GM12878 (cell line): ENCODE results near the gene ARSI. TPM values are rescaled to one million over a fixed set of nuclear protein-coding genes. Genes with fewer than 3 reads are reported as not detected.

Experiments used
- ATAC-seq: fragments of 200-7000 bp; cut with Tn5 transposase; 3 replicates; pipeline ENCODE4 v1.9.1; 2020; ENCODE audit warnings: mild to moderate bottlenecking, moderate library complexity
- BruUV-seq: library from RNA; stranded (reverse); fragments of 400-500 nt; replicated peaks from 2 replicates; lab custom pipeline; 2021; lab: Mats Ljungman, UMichigan
- CTCF ChIA-PET: fragments of 300-600 bp; sonication (Branson Sonifier 250); formaldehyde crosslinking; extraction: SDS; loops from one replicate; lab custom pipeline; 2021; ENCODE audit warnings: inconsistent platforms; lab: Yijun Ruan, JAX
- POLR2A ChIA-PET: fragments of 350-600 bp; formaldehyde crosslinking; extraction: SDS; loops from one replicate; lab custom pipeline; 2021; ENCODE audit warnings: inconsistent platforms; lab: Charles Lee
- RAD21 ChIA-PET: fragments of 300-600 bp; sonication (Branson Sonifier 250); formaldehyde crosslinking; loops from one replicate; lab custom pipeline; 2023; ENCODE audit warnings: antibody characterized with exemption; ENCODE audit not compliant: unreplicated experiment; lab: Charles Lee
- SMC1A ChIA-PET: fragments of 300-600 bp; sonication (Branson Sonifier 250); formaldehyde crosslinking; loops from one replicate; lab custom pipeline; 2023; ENCODE audit not compliant: unreplicated experiment, uncharacterized antibody; lab: Charles Lee
- DNase-seq: peaks from one replicate; pipeline ENCODE4 v3.0.0-alpha.2; 2011; ENCODE audit warnings: low read depth, low spot score
- FAIRE-seq: peaks from 3 replicates; lab custom pipeline; 2011; peaks lifted over from hg19 to GRCh38; lab: Jason Lieb, UNC
- H2AFZ ChIP-seq: 2 replicates; pipeline ENCODE4 v1.6.0; 2011; ENCODE audit warnings: low read depth, low read length, control low read depth; ENCODE audit not compliant: control insufficient read depth
- H3K27ac ChIP-seq: 2 replicates; pipeline ENCODE4 v1.5.1; 2011; ENCODE audit warnings: control low read depth; ENCODE audit not compliant: control insufficient read depth, insufficient read depth
- H3K27me3 ChIP-seq, 2 experiments: replicated peaks in 1 of 2; 2 replicates each; pipeline versions ENCODE4 v1.6.0 to v1.6.1; 2011; ENCODE audit warnings: low read length in 1 of 2; ENCODE audit not compliant: control insufficient read depth in 2 of 2, insufficient read depth in 2 of 2
- H3K36me3 ChIP-seq, 2 experiments: 2 replicates each; pipeline ENCODE4 v1.5.1; 2011; ENCODE audit warnings: low read length in 1 of 2; ENCODE audit not compliant: control insufficient read depth in 2 of 2, insufficient read depth in 2 of 2
- H3K4me1 ChIP-seq: 2 replicates; pipeline ENCODE4 v1.6.1; 2011; ENCODE audit warnings: mild to moderate bottlenecking, low read length, moderate library complexity, mixed read lengths; ENCODE audit not compliant: control insufficient read depth, insufficient read depth
- H3K4me2 ChIP-seq: 2 replicates; pipeline ENCODE4 v1.6.0; 2011; ENCODE audit warnings: control low read depth; ENCODE audit not compliant: control insufficient read depth, insufficient read depth
- H3K4me3 ChIP-seq: fragments of 200-600 bp; sonication (generic); 2 replicates; pipeline ENCODE4 v1.5.1; 2016
- H3K79me2 ChIP-seq: 2 replicates; pipeline ENCODE4 v1.6.0; 2011; ENCODE audit warnings: low read length; ENCODE audit not compliant: control insufficient read depth, insufficient read depth
- H3K9ac ChIP-seq: 2 replicates; pipeline ENCODE4 v1.8.0; 2011; ENCODE audit warnings: low read length, control low read depth, mixed read lengths; ENCODE audit not compliant: control insufficient read depth, insufficient read depth
- H3K9me3 ChIP-seq: replicated peaks from 3 replicates; pipeline ENCODE4 v1.5.1; 2011; ENCODE audit warnings: mild to moderate bottlenecking, low read length; ENCODE audit not compliant: control insufficient read depth, insufficient read depth
- H4K20me1 ChIP-seq: 2 replicates; pipeline ENCODE4 v1.6.0; 2011; ENCODE audit not compliant: control insufficient read depth, insufficient read depth
- ATF7 ChIP-seq: fragments of 450-650 bp; IDR thresholded peaks from 2 replicates; pipeline ENCODE4 v1.6.1; 2016; ENCODE audit warnings: low read depth, mild to moderate bottlenecking
- BACH1 ChIP-seq: fragments of 450-650 bp; IDR thresholded peaks from 2 replicates; pipeline ENCODE4 v1.6.1; 2017; ENCODE audit warnings: mild to moderate bottlenecking, borderline replicate concordance
- CBX3 ChIP-seq: fragments of 200-600 bp; sonication (generic); IDR thresholded peaks from 2 replicates; pipeline ENCODE4 v1.6.1; 2016; ENCODE audit warnings: low read depth, borderline replicate concordance
- FOXM1 ChIP-seq: IDR thresholded peaks from 2 replicates; pipeline ENCODE4 v1.6.1; 2012; ENCODE audit warnings: low read depth, mild to moderate bottlenecking, inconsistent platforms, low read length, moderate library complexity
- HCFC1 ChIP-seq: fragments of 150-350 bp; IDR thresholded peaks from 2 replicates; pipeline ENCODE4 v1.6.1; 2014; ENCODE audit warnings: low read length
- POLR2AphosphoS5 ChIP-seq: IDR thresholded peaks from 2 replicates; pipeline ENCODE4 v1.6.1; 2011; ENCODE audit warnings: mild to moderate bottlenecking, low read length, inconsistent platforms
- TCF7 ChIP-seq: IDR thresholded peaks from 2 replicates; pipeline ENCODE4 v1.6.1; 2014; ENCODE audit warnings: antibody characterized with exemption, borderline replicate concordance
- WGBS: methylation state at CpG from one replicate; pipeline ENCODE4 v1.1.6; 2016; ENCODE audit warnings: low lambda C conversion rate; ENCODE audit not compliant: insufficient replicate concordance, insufficient coverage; ENCODE audit errors: missing lambda C conversion rate; 5-methylcytosine and 5-hydroxymethylcytosine counted together
- in situ Hi-C: fragments of 300-500 bp; cut with MboI; formaldehyde crosslinking; loops from 9 replicates; pipeline ENCODE4 v1.14.3; 2018; ENCODE audit warnings: mixed read lengths
- intact Hi-C: fragments of 100-400 bp; cut with micrococcal nuclease; formaldehyde crosslinking; loops from one replicate; pipeline ENCODE4 v1.14.2; 2022; ENCODE audit not compliant: unreplicated experiment
- polyA plus RNA-seq, 11 experiments: library from polyadenylated mRNA; depleted of rRNA in 4 of 11; unstranded in 6 of 11; stranded (reverse) in 5 of 11; fragments of >200 nt; fragmentation: Nextera tagmentation in 4 of 11; fragmentation: Illumina TruSeq in 1 of 11; extraction: Ambion mirVana in 4 of 11; extraction: Trizol in 1 of 11; gene quantifications; 1 replicate in 1 of 11; 2 replicates in 10 of 11; pipeline versions ENCODE4 v1.2.1 to v1.2.3, GENCODE V29; 2011 to 2016; ENCODE audit warnings: inconsistent platforms in 2 of 11, missing spikeins in 2 of 11, low read depth in 1 of 11
- total RNA-seq, 4 experiments: library from RNA; depleted of rRNA in 3 of 4; stranded (reverse); fragments of >200 nt in 3 of 4; fragmentation: Illumina TruSeq in 1 of 4; extraction: Trizol in 1 of 4; gene quantifications; 2 replicates each; pipeline versions ENCODE4 v1.2.1 to v1.2.3, GENCODE V29; 2013 to 2021
- TF ChIP-seq, protein P1 (sequence below): fragments of 450-650 bp; IDR thresholded peaks from 2 replicates; pipeline ENCODE4 v1.6.1; 2016; ENCODE audit warnings: mild to moderate bottlenecking
- TF ChIP-seq, protein P2 (sequence below): IDR thresholded peaks from 2 replicates; pipeline ENCODE4 v1.6.1; 2011; ENCODE audit warnings: low read depth, mild to moderate bottlenecking, low read length, moderate library complexity, borderline replicate concordance; ENCODE audit errors: extremely low read depth
- TF ChIP-seq, protein P3 (sequence below): fragments of 450-650 bp; IDR thresholded peaks from 2 replicates; pipeline ENCODE4 v1.6.1; 2017; ENCODE audit warnings: mild to moderate bottlenecking, moderate library complexity

ARSI gene
- total and polyA plus RNA-seq, 10 of the 15 experiments (the other 5 are each of a cell fraction or from before 2014, with no cell fraction given) = not detected

DNA sequence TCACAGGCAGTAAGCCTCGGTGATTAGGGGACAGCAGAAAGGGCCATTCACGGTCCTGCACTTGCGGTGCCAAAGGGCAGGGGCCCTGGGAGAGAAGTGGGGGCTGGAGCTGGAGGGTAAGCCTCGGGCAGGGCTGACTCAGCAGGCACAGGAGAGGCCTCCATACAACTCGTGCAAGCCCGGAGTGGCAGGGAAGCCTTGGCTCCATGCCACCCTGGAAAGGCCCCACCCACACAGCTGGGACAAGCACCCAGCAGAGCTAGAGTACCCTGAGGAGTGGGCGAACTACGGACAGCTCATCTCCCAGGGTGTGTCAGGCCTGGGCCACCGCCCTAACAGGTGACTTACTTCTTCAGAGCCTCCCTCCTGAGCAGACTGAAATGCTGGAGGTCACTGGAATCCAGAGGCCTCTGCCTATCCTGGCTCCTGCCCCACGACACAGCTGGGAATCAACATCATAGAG is 7.5 kb downstream of the ARSI start:
- ChIA-PET POLR2A (no interaction called here), RAD21 (no interaction called here), CTCF (interaction anchor here (1.1 kb wide), 1 partner anchor 13 kb away, joined by 3 read pairs; no protein-coding TSS in a partner anchor), SMC1A (no interaction called here)
- no peaks in the 10 kb centered on the region for H3K27me3 ChIP-seq
- H3K4me1 ChIP-seq = no peaks in the 10 kb centered on the region
- no peak overlapping the region for H3K9ac ChIP-seq
- no peak overlapping the region for H2AFZ ChIP-seq
- H3K79me2 ChIP-seq = no peaks in the 10 kb centered on the region
- intact Hi-C loops = no loop called here
- no peak for TF ChIP-seq ATF7
- no peak for TF ChIP-seq TCF7
- no peak for TF ChIP-seq CBX3
- no peak for TF ChIP-seq HCFC1
- TF ChIP-seq, protein P1, sequence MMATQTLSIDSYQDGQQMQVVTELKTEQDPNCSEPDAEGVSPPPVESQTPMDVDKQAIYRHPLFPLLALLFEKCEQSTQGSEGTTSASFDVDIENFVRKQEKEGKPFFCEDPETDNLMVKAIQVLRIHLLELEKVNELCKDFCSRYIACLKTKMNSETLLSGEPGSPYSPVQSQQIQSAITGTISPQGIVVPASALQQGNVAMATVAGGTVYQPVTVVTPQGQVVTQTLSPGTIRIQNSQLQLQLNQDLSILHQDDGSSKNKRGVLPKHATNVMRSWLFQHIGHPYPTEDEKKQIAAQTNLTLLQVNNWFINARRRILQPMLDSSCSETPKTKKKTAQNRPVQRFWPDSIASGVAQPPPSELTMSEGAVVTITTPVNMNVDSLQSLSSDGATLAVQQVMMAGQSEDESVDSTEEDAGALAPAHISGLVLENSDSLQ = no peak
- TF ChIP-seq, protein P2, sequence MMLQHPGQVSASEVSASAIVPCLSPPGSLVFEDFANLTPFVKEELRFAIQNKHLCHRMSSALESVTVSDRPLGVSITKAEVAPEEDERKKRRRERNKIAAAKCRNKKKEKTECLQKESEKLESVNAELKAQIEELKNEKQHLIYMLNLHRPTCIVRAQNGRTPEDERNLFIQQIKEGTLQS = no peak
- no peak for TF ChIP-seq FOXM1
- no peak for TF ChIP-seq POLR2AphosphoS5
- TF ChIP-seq, protein P3, sequence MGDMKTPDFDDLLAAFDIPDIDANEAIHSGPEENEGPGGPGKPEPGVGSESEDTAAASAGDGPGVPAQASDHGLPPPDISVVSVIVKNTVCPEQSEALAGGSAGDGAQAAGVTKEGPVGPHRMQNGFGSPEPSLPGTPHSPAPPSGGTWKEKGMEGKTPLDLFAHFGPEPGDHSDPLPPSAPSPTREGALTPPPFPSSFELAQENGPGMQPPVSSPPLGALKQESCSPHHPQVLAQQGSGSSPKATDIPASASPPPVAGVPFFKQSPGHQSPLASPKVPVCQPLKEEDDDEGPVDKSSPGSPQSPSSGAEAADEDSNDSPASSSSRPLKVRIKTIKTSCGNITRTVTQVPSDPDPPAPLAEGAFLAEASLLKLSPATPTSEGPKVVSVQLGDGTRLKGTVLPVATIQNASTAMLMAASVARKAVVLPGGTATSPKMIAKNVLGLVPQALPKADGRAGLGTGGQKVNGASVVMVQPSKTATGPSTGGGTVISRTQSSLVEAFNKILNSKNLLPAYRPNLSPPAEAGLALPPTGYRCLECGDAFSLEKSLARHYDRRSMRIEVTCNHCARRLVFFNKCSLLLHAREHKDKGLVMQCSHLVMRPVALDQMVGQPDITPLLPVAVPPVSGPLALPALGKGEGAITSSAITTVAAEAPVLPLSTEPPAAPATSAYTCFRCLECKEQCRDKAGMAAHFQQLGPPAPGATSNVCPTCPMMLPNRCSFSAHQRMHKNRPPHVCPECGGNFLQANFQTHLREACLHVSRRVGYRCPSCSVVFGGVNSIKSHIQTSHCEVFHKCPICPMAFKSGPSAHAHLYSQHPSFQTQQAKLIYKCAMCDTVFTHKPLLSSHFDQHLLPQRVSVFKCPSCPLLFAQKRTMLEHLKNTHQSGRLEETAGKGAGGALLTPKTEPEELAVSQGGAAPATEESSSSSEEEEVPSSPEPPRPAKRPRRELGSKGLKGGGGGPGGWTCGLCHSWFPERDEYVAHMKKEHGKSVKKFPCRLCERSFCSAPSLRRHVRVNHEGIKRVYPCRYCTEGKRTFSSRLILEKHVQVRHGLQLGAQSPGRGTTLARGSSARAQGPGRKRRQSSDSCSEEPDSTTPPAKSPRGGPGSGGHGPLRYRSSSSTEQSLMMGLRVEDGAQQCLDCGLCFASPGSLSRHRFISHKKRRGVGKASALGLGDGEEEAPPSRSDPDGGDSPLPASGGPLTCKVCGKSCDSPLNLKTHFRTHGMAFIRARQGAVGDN = no peak
- no peak for TF ChIP-seq BACH1
- no peaks in the 10 kb centered on the region for H3K9me3 ChIP-seq
- no peak for FAIRE-seq
- ATAC-seq = no peak
- in situ Hi-C loops = no loop called here
- 18% methylated on average over 10 of the region's 10 CpGs for WGBS
- no peak overlapping the region for H3K4me2 ChIP-seq
- DNase-seq = no peak
- H3K4me3 ChIP-seq = no peak overlapping the region
- no peaks in the 10 kb centered on the region for H4K20me1 ChIP-seq
- no peak overlapping the region for H3K27ac ChIP-seq
- H3K36me3 ChIP-seq = no peaks in the 10 kb centered on the region
- no TSS peak for BruUV-seq
